GM10266 (cell line): ENCODE measurements around the gene KRTAP4-7.
"Not testable (repeated sequence)": the region's sequence is repeated elsewhere in the genome, so short reads cannot be mapped to it uniquely, and the experiment has no call there.

ENCODE experiments used
- DNase-seq: peaks from one replicate; pipeline ENCODE4 v3.0.0; 2012; ENCODE audit errors: extremely low spot score
- CTCF ChIP-seq: IDR thresholded peaks from 2 replicates; pipeline ENCODE4 v1.5.1; 2012; ENCODE audit warnings: mild to moderate bottlenecking, low read depth; ENCODE audit not compliant: control insufficient read depth, insufficient read depth; ENCODE audit errors: missing control alignments

KRTAP4-7 gene

DNA sequence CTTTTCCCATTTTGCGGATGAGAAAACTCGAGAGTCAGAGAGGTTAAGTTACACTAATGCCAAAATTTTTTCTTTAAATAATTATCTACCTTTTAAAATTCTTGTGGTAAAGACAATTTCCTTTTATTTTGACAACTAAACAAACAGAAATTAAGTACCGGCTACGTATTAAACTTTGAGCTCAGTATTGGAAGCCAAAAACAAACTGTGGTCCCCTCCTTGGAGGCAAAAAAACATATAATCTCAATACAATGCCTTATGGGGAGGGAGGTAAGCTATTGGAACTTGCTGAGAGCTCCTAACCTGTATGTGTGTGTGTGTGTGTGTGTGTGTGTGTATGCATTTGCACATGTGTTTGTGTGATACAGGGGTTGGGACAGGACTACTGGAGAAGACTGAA lies 20.5 kb upstream of the KRTAP4-7 start:
- no peak for DNase-seq
- TF ChIP-seq CTCF = no peak

- DNase-seq = no peak
- TF ChIP-seq CTCF = no peak
Measured at GRCh38 chr17:41064301-41064700, 19.6 kb upstream of the KRTAP4-7 start.

GRCh38 chr17:41065016-41065689 lies 18.8 kb upstream of the KRTAP4-7 start:
- not testable (repeated sequence) for DNase-seq

DNA sequence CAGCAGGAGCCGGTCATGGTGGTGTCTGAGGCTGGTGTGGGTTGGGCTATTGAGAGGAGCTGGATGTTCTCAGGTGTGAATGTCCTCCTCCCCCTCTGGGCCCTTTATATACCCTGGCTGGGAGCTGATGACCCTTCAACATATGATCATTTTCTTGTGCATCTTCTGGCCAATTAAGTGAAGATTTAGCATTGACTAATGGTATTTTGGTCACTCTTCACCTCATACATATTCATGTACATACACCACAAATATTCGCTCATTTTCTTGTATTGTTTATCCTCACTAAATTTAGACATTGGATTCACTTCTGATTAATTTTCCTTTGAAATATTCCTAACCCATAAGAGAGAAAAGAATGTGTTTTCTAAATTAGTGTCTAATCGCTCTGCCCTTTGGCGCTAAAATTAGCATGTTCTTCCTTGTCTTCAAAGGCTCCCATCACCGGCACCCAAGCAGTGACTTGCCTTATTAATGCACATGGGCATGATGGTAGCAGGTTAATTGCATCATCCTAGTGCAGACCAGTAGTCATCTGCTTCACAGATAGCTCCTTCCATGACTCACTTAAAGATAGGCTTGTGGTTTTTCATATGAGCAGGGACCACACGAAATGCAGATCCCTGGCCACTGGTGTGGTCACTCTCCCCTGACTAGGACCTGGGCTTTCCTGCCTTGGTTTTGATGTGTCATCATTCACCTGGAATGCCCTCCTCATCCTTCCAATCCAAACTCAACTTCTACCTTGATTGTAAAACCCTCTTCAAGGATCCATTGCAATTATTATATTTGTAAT lies 17.9 kb upstream of the KRTAP4-7 start, which contains the start of gene KRTAP2-4:
Gene KRTAP2-4 (minus strand): TSS at position 51 of the 796 bp plus-strand sequence. CDS start 34 bp downstream, at position 17.
- DNase-seq = no peak

DNA sequence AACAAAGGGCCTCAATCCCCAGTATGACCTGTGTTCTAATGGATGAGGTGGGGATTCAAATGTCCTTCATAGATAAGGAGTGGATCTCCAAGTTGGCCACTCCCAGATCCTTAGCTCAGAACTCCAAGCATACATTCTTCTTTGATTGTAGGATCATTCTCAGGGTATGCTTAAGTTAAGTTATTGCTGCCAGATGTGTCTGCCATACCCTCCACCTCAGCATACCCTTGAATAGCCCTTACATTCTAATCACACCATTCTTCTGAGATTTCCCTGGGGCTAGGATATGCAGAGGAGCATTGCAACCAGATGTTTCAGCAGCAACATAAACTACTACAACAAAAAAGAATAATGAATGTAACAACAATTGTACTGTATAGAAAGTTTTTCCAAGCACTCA lies 16.7 kb upstream of the KRTAP4-7 start:
- TF ChIP-seq CTCF = no peak
- DNase-seq = no peak

More for the DNA sequence above, 17.9 kb upstream of the KRTAP4-7 start, which contains the start of gene KRTAP2-4:
- TF ChIP-seq CTCF = no peak

DNA sequence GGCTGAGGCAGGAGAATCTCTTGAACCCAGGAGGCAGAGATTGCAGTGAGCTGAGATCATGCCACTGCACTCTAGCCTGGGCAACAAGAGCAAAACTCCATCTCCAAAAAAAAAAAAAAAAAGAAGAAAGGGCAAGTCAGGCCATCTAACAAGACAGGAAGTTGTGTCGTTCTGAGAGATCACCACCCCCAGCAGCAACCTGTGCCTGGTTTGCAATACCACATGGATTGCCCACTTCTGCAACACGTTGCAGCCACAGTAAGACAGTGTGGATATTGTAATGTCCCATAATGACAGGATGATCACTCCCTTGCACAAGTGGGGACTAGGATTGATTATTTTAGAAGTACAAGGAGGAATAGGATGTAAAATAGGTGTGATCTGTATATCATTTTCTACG lies 14.9 kb upstream of the KRTAP4-7 start:
- no peak for DNase-seq

More for the DNA sequence above, 14.9 kb upstream of the KRTAP4-7 start:
- no peak for TF ChIP-seq CTCF
